ENCODE results near the gene GRHPR. TPM values are rescaled to one million over a fixed set of nuclear protein-coding genes. Genes with fewer than 3 reads are reported as not detected.

GRHPR gene
- total and polyA plus RNA-seq, 2 experiments from 2014 or later = 252 to 376 TPM

DNA sequence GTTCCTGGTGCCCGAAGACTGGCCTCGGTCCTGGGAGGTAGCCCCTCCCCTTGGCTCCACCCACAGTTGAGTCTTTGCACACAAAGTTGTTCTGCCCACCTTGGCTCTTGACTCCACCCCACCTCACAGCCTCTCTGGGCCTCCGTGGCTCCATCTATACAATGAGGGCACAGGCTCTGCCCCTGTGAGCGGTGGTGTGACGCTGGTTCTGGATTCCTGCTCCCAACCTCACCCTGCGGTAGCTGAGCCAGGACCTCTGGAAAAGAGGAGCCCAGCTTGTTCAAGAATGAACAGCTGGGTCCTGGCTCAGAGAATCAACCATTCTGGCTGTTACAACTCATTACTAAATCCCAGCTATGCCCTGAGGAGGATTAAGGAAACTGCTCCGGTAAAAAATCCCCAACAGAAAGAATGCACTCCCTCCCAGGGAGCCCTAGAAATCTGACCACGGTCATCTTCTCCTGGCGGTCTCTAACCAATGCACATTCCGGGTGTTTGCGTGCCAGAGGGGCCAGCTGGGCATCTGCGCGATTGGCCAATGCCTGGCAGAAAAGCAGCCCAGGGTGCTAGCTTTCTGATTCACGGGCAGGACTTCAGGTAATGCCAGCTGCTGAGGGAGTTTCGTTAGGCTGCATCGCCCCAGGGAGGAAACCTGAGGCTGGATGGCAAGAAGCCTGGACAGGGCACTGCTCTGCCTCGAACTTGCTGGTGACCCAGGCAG is 9.9 kb upstream of the GRHPR start:
- no peak overlapping the region for H3K4me3 ChIP-seq
- TF ChIP-seq, protein P1, sequence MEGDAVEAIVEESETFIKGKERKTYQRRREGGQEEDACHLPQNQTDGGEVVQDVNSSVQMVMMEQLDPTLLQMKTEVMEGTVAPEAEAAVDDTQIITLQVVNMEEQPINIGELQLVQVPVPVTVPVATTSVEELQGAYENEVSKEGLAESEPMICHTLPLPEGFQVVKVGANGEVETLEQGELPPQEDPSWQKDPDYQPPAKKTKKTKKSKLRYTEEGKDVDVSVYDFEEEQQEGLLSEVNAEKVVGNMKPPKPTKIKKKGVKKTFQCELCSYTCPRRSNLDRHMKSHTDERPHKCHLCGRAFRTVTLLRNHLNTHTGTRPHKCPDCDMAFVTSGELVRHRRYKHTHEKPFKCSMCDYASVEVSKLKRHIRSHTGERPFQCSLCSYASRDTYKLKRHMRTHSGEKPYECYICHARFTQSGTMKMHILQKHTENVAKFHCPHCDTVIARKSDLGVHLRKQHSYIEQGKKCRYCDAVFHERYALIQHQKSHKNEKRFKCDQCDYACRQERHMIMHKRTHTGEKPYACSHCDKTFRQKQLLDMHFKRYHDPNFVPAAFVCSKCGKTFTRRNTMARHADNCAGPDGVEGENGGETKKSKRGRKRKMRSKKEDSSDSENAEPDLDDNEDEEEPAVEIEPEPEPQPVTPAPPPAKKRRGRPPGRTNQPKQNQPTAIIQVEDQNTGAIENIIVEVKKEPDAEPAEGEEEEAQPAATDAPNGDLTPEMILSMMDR (IDR thresholded peaks at IDR 0.05; ENCODE audit: low read depth, low read length) = no peak
- H3K27me3 ChIP-seq = no peaks in the 10 kb centered on the region
- H3K27ac ChIP-seq = no peak overlapping the region
- H3K9me3 ChIP-seq (ENCODE audit: low read depth) = no peaks in the 10 kb centered on the region
- DNase-seq (ENCODE audit: low read depth in 1 of 2, low spot score in 1 of 2) = peak in 1 of 2 donors; percentile 49
- no peaks in the 10 kb centered on the region for H3K36me3 ChIP-seq
- peaks cover 14% of the 10 kb centered on the region for H3K4me1 ChIP-seq (ENCODE audit: low read depth)

DNA sequence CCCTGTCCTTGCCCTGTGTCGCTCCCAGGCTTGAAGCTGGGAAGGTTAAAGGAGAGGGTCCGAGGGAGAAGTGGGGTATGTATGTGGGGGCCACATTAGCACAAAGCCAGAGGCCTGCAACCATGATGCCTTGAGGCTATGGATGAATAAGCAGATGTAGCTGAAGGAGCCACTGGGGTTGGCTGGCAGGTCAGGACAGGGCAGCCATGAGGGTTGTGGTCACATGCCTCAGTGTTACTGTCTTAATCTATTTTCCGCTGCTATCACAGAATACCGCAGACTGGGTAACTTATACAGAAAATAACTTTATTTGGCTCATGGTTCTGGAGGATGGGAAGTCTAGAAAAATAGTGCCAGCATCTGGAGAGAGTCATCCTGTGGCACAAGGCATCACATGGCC is 9.2 kb upstream of the GRHPR start:
- no peak overlapping the region for H3K27ac ChIP-seq
- H3K4me3 ChIP-seq = no peak overlapping the region
- DNase-seq (ENCODE audit: low read depth in 1 of 2, low spot score in 1 of 2) = no peak
- no peaks in the 10 kb centered on the region for H3K9me3 ChIP-seq (ENCODE audit: low read depth)
- H3K27me3 ChIP-seq = no peaks in the 10 kb centered on the region
- H3K36me3 ChIP-seq = no peaks in the 10 kb centered on the region
- H3K4me1 ChIP-seq (ENCODE audit: low read depth) = peaks cover 14% of the 10 kb centered on the region
- TF ChIP-seq, protein P1 (IDR thresholded peaks at IDR 0.05; ENCODE audit: low read depth, low read length) = no peak

DNA sequence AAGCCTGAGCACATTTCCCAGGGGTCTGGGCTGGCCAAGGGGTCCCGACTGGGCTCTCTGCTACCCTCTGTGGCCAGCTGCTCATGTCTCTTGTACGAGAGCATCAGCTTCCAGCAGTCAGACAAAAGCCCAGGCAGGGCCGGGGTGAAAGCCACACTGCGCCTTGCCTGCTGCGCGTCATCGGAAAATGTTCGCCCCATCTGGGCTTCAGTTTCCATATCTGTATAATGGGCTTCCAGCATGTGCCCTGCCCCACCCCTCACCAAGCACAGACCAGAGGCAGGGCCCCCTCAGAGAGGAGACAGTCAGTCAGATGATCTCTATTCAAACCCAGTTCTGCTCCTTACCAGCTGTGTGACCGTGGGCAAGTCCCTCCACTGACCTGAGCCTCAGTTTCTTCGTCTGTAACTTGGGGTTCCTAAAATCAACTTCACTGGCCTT is 8.0 kb upstream of the GRHPR start:
- Histone ChIP-seq H3K27ac (peak overlapping the region; percentile 81), H3K9me3 (ENCODE audit: low read depth) (no peaks in the 10 kb centered on the region), H3K4me3 (no peak overlapping the region), H3K4me1 (ENCODE audit: low read depth) (peaks cover 14% of the 10 kb centered on the region), H3K36me3 (no peaks in the 10 kb centered on the region), H3K27me3 (no peaks in the 10 kb centered on the region)
- no peak for DNase-seq (ENCODE audit: low read depth in 1 of 2, low spot score in 1 of 2)
- TF ChIP-seq, protein P1 (IDR thresholded peaks at IDR 0.05; ENCODE audit: low read depth, low read length) = no peak

DNA sequence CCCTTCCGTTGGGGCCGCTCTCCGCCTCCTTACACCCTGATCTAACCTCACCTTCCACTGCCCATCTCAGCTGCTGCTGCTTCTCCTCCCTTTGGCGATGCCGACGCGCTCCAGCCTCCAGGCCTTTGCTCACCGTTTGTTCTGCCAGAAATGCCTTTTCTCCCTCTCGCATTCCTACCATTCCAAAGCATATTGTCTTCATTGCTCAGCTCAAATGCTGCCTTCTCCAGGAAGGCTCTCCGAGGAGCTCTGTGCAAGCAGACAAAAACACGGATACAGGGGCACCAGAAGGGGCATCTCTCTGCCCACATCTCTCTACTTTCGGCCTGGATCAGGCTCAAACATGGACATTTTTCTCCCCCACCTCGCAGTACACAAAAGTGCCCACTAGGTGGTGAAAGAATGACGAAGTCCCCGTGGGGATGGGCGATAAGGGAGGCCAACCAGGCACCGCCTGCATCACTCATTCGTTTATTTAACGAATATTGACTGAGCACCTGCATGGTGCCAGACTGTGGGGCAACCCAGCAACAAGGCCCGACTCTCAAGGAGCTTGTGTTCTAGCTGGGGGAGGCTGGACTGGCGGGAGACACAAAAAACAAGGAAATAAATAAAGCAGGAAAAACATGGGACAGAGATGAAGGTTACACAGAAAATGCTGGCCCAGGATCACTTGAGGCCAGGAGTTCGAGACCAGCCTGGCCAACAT is 7.3 kb upstream of the GRHPR start:
- no peaks in the 10 kb centered on the region for H3K9me3 ChIP-seq (ENCODE audit: low read depth)
- no peaks in the 10 kb centered on the region for H3K36me3 ChIP-seq
- TF ChIP-seq, protein P1 (IDR thresholded peaks at IDR 0.05; ENCODE audit: low read depth, low read length) = peak; percentile 89
- DNase-seq (ENCODE audit: low read depth in 1 of 2, low spot score in 1 of 2) = peak; percentile 75 to 78
- H3K4me1 ChIP-seq (ENCODE audit: low read depth) = peaks cover 14% of the 10 kb centered on the region
- peak overlapping the region; percentile 81 for H3K27ac ChIP-seq
- no peak overlapping the region for H3K4me3 ChIP-seq
- H3K27me3 ChIP-seq = no peaks in the 10 kb centered on the region

DNA sequence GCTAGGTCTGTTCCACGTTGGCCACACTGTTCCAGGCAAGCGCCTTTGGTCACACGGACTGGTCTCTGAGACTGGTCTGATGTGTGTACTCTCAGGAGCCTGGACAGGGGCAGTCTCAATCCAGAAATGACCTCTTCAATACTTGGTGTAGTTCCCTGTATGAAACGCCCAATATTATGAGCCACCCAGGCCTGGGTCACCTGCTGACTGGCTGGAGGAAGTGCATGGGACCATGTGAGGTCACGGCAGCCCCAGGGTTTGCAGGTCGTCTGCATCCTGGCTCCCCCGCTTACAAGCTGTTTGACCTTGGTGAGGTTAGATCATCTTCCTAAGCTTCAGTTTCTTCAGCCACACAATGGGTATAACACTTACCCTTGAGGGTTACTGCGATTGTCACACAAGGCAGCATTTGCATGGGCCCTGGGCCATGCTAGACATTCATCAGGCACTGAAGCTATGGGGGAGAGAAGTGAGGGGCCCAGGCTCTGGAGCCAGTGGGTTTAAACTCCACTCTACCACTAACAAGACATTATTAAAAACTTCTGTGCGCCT is 5.2 kb upstream of the GRHPR start:
- no peak overlapping the region for H3K4me3 ChIP-seq
- no peak overlapping the region for H3K27ac ChIP-seq
- no peaks in the 10 kb centered on the region for H3K9me3 ChIP-seq (ENCODE audit: low read depth)
- no peaks in the 10 kb centered on the region for H3K36me3 ChIP-seq
- no peaks in the 10 kb centered on the region for H3K27me3 ChIP-seq
- H3K4me1 ChIP-seq (ENCODE audit: low read depth) = peaks cover 23% of the 10 kb centered on the region
- TF ChIP-seq, protein P1 (IDR thresholded peaks at IDR 0.05; ENCODE audit: low read depth, low read length) = no peak
- no peak for DNase-seq (ENCODE audit: low read depth in 1 of 2, low spot score in 1 of 2)

All from cardiac muscle cell (in vitro differentiated cells and primary cell).